HepG2 (cell line): ENCODE data around the gene HSPA1A. TPM values are rescaled to one million over a fixed set of nuclear protein-coding genes. Genes with fewer than 3 reads are reported as not detected.
A peak's percentile ranks its signal among the peaks of the same experiment; 100 is the strongest.

Source experiments
- BHLHE40 ChIP-seq: IDR thresholded peaks from 2 replicates; pipeline ENCODE4 v1.6.1; 2011; ENCODE audit warnings: low read length, improper control_type of control experiment
- FOSL1 ChIP-seq: sonication (generic); formaldehyde crosslinking; IDR thresholded peaks from 2 replicates; pipeline ENCODE4 v1.9.0; 2021; ENCODE audit warnings: missing genetic modification reagents, borderline replicate concordance
- FOXM1 ChIP-seq: sonication (generic); formaldehyde crosslinking; IDR thresholded peaks from 2 replicates; pipeline ENCODE4 v1.5.0; 2020; ENCODE audit warnings: missing genetic modification reagents
- FOXP1 ChIP-seq, 2 experiments: fragments of 450-650 bp in 1 of 2; IDR thresholded peaks; 2 replicates each; pipeline ENCODE4 v1.6.1; 2017 to 2018; ENCODE audit warnings: antibody characterized with exemption in 1 of 2
- IKZF4 ChIP-seq: sonication (generic); formaldehyde crosslinking; IDR thresholded peaks from 2 replicates; pipeline ENCODE4 v1.5.1; 2020; ENCODE audit warnings: borderline replicate concordance, mild to moderate bottlenecking, low read depth, missing genetic modification reagents; ENCODE audit errors: not compliant biosample characterization
- ISX ChIP-seq: sonication (generic); formaldehyde crosslinking; conservative IDR thresholded peaks from 2 replicates; pipeline ENCODE4 v1.5.0; 2020; ENCODE audit warnings: missing genetic modification reagents
- JUN ChIP-seq: sonication (generic); formaldehyde crosslinking; IDR thresholded peaks from 2 replicates; pipeline ENCODE4 v1.4.0; 2020; ENCODE audit warnings: mild to moderate bottlenecking, missing genetic modification reagents
- KLF12 ChIP-seq: sonication (generic); formaldehyde crosslinking; IDR thresholded peaks from 2 replicates; pipeline ENCODE4 v1.4.0; 2020; ENCODE audit warnings: missing genetic modification reagents, borderline replicate concordance
- MYC ChIP-seq: sonication (generic); formaldehyde crosslinking; IDR thresholded peaks from 2 replicates; pipeline ENCODE4 v1.9.0; 2021; ENCODE audit warnings: missing genetic modification reagents, borderline replicate concordance
- NBN ChIP-seq: fragments of 450-650 bp; conservative IDR thresholded peaks from 2 replicates; pipeline ENCODE4 v1.6.1; 2017
- NCOA2 ChIP-seq: sonication (generic); formaldehyde crosslinking; IDR thresholded peaks from 2 replicates; pipeline ENCODE4 v1.8.0; 2022; ENCODE audit warnings: inconsistent platforms
- NR2F1 ChIP-seq, 2 experiments: fragments of 450-650 bp in 1 of 2; formaldehyde crosslinking in 1 of 2; IDR thresholded peaks; 2 replicates each; pipeline versions ENCODE4 v1.5.0 to v1.6.1; 2016 to 2020; ENCODE audit warnings: mild to moderate bottlenecking in 1 of 2, missing compliant biosample characterization in 1 of 2, missing genetic modification reagents in 1 of 2, moderate library complexity in 1 of 2
- PCBP1 ChIP-seq: fragments of 200-400 bp; formaldehyde crosslinking; IDR thresholded peaks from 2 replicates; pipeline ENCODE4 v1.6.1; 2017; ENCODE audit warnings: mild to moderate bottlenecking, low read depth, low read length, borderline replicate concordance
- SIN3A ChIP-seq: IDR thresholded peaks from 2 replicates; pipeline ENCODE4 v1.6.1; 2011; ENCODE audit warnings: low read depth, mild to moderate bottlenecking, control low read depth, low read length, borderline replicate concordance
- SIN3B ChIP-seq: fragments of 150-350 bp; IDR thresholded peaks from 2 replicates; pipeline ENCODE4 v1.6.1; 2014; ENCODE audit warnings: low read length
- SNAPC2 ChIP-seq: sonication (generic); formaldehyde crosslinking; IDR thresholded peaks from 2 replicates; pipeline ENCODE4 v1.8.1; 2022; ENCODE audit warnings: mild to moderate bottlenecking, missing genetic modification reagents
- SRSF4 ChIP-seq: fragments of 200-400 bp; formaldehyde crosslinking; IDR thresholded peaks from one replicate; pipeline ENCODE4 v1.6.1; 2018; ENCODE audit warnings: mild to moderate bottlenecking, low read depth, low read length, moderate library complexity; ENCODE audit not compliant: poor library complexity, severe bottlenecking
- TRIM24 ChIP-seq: sonication (generic); formaldehyde crosslinking; IDR thresholded peaks from 2 replicates; pipeline ENCODE4 v1.8.0; 2022; ENCODE audit warnings: mild to moderate bottlenecking, missing genetic modification reagents
- ZBTB2 ChIP-seq: sonication (generic); formaldehyde crosslinking; IDR thresholded peaks from 2 replicates; pipeline ENCODE4 v1.8.0; 2022; ENCODE audit warnings: low read depth, missing genetic modification reagents
- ZBTB46 ChIP-seq: sonication (generic); formaldehyde crosslinking; IDR thresholded peaks from 2 replicates; pipeline ENCODE4 v1.4.0; 2020; ENCODE audit warnings: mild to moderate bottlenecking, missing genetic modification reagents, borderline replicate concordance
- ZFP36 ChIP-seq: fragments of 150-350 bp; IDR thresholded peaks from 2 replicates; pipeline ENCODE4 v1.6.1; 2018; ENCODE audit warnings: borderline replicate concordance, low read length, low read depth; ENCODE audit not compliant: partially characterized antibody
- ZFYVE20 ChIP-seq: sonication (generic); formaldehyde crosslinking; IDR thresholded peaks from 2 replicates; pipeline ENCODE4 v1.8.0; 2023; ENCODE audit warnings: low read depth, mild to moderate bottlenecking, moderate library complexity, missing genetic modification reagents, borderline replicate concordance
- ZMYM4 ChIP-seq: sonication (generic); formaldehyde crosslinking; IDR thresholded peaks from 2 replicates; pipeline ENCODE4 v1.8.1; 2023; ENCODE audit warnings: mild to moderate bottlenecking, missing genetic modification reagents
- ZNF430 ChIP-seq: sonication (generic); formaldehyde crosslinking; IDR thresholded peaks from 2 replicates; pipeline ENCODE4 v1.9.0; 2021; ENCODE audit warnings: mild to moderate bottlenecking, missing genetic modification reagents
- ZSCAN25 ChIP-seq: sonication (generic); formaldehyde crosslinking; IDR thresholded peaks from 2 replicates; pipeline ENCODE4 v1.8.0; 2022; ENCODE audit warnings: mild to moderate bottlenecking, missing genetic modification reagents
- polyA plus RNA-seq, 8 experiments: library from polyadenylated mRNA; depleted of rRNA in 3 of 8; stranded (reverse) in 7 of 8; unstranded in 1 of 8; fragments of >200 nt; fragmentation: Illumina TruSeq in 4 of 8; extraction: Trizol in 4 of 8; gene quantifications; 2 replicates each; pipeline versions ENCODE4 v1.2.1 to v1.2.3, GENCODE V29; 2011 to 2016; ENCODE audit warnings: low read depth in 4 of 8, missing spikeins in 1 of 8, mixed read lengths in 1 of 8; ENCODE audit not compliant: insufficient read depth in 1 of 8
- total RNA-seq, 5 experiments: library from RNA; depleted of rRNA; stranded (reverse); fragments of >200 nt; fragmentation: Illumina TruSeq; extraction: Trizol; gene quantifications; 2 replicates each; pipeline ENCODE4 v1.2.3, GENCODE V29; 2016; ENCODE audit warnings: low read depth in 1 of 5
- TF ChIP-seq, protein P1 (sequence below): sonication (generic); formaldehyde crosslinking; IDR thresholded peaks from 2 replicates; pipeline ENCODE4 v1.4.0; 2020; ENCODE audit warnings: missing genetic modification reagents

HSPA1A gene
- total and polyA plus RNA-seq, 2 of the 13 experiments (the other 11 are each of a cell fraction or from before 2014, with no cell fraction given), result 44.5 to 85.0 TPM

DNA sequence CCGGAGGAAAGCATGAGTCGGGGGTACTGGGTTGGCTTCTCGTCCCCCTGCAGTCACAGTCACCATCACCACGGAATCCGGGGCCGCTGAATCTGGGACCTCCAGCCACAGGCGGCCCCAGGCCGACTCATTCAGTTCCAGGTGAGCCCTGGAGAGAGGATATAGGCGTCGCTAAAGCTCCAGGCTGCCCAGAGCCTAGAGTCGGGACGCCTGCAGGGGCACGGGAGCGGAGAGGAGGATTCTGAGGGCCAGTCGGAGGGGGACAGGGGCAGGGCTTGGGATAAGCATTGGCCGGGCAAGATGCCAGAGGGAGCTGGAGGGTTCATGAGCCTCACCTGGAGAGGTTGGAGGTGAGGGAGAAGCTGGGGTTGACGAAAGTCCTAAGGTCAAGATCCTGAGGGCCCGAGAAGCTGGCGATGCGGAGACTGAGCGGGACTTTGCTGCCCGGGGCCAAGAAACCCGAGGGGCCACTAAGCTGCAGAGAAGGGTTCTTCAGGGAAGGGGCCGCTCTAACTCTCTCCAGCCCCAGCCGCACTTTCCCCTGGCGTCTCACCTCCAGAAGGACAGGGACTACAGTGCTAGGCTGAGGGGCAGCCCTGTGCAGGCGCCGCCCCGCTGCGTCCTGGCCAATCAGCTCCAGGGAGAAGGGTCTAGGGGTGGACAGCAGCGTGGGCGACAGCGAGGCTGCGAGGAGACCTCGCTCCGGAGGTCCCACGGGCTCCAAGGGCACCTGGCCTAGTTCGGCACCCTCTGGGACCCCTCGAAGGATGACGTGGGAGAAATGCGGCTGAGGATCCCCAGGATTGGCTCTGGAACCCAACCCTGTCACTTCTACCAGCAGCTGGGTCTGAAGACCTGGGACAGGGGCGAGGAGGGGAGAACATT, 49.2 kb upstream of the HSPA1A start (continued):
- TF ChIP-seq ZBTB2 (no peak), ZFYVE20 (no peak), NCOA2 (CRISPR knock-in tag) (no peak), ZFP36 (no peak), PCBP1 (no peak), ZBTB46 (CRISPR knock-in tag) (no peak), ISX (CRISPR knock-in tag) (no peak), FOXM1 (CRISPR knock-in tag) (no peak), FOSL1 (CRISPR knock-in tag) (no peak), MYC (CRISPR knock-in tag) (peak; percentile 60; the same call in 1 of the 2 replicates), ZMYM4 (CRISPR knock-in tag) (no peak), TRIM24 (no peak), JUN (CRISPR knock-in tag) (no peak), KLF12 (no peak), BHLHE40 (no peak), ZSCAN25 (CRISPR knock-in tag) (peak; percentile 85), FOXP1 (IDR thresholded peaks at IDR 0.05) (no peak), FOXP1 (CRISPR knock-in tag; IDR thresholded peaks at IDR 0.05) (no peak), SIN3B (no peak), SRSF4 (no peak), SNAPC2 (CRISPR knock-in tag) (no peak), NR2F1 (CRISPR knock-in tag; IDR thresholded peaks at IDR 0.05) (no peak), IKZF4 (CRISPR knock-in tag) (peak; percentile 85), NBN (no peak), ZNF430 (CRISPR knock-in tag) (peak; percentile 63; the same call in 1 of the 2 replicates), SIN3A (no peak)
- TF ChIP-seq, protein P1, sequence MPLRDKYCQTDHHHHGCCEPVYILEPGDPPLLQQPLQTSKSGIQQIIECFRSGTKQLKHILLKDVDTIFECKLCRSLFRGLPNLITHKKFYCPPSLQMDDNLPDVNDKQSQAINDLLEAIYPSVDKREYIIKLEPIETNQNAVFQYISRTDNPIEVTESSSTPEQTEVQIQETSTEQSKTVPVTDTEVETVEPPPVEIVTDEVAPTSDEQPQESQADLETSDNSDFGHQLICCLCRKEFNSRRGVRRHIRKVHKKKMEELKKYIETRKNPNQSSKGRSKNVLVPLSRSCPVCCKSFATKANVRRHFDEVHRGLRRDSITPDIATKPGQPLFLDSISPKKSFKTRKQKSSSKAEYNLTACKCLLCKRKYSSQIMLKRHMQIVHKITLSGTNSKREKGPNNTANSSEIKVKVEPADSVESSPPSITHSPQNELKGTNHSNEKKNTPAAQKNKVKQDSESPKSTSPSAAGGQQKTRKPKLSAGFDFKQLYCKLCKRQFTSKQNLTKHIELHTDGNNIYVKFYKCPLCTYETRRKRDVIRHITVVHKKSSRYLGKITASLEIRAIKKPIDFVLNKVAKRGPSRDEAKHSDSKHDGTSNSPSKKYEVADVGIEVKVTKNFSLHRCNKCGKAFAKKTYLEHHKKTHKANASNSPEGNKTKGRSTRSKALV, result no peak
